K562 (cell line): ENCODE measurements around the gene ANAPC13. TPM values are rescaled to one million over a fixed set of nuclear protein-coding genes. Genes with fewer than 3 reads are reported as not detected.

Experiments
- ATAC-seq: fragments of 200-7000 bp; cut with Tn5 transposase; 3 replicates; pipeline ENCODE4 v1.9.1; 2020; ENCODE audit warnings: moderate library complexity
- BruUV-seq: library from RNA; stranded (reverse); fragments of 400-500 nt; replicated peaks from 2 replicates; lab custom pipeline; 2021; lab: Mats Ljungman, UMichigan
- CTCF ChIA-PET: fragments of 300-600 bp; formaldehyde crosslinking; extraction: SDS; loops from one replicate; lab custom pipeline; 2021; ENCODE audit warnings: low intra/inter-chr PET ratio; lab: Yijun Ruan, JAX
- POLR2A ChIA-PET: fragments of 300-600, 350-650 bp; sonication (Branson Sonifier 250); formaldehyde crosslinking; extraction: SDS; loops from one replicate; lab custom pipeline; 2021; ENCODE audit warnings: antibody characterized with exemption, inconsistent platforms; lab: Yijun Ruan, JAX
- DNase-seq, 4 experiments: peaks; one replicate each; pipeline versions ENCODE4 v3.0.0 to v3.0.0-alpha.2; 2011 to 2018; ENCODE audit warnings: low spot score in 3 of 4, mixed read lengths in 3 of 4; ENCODE audit errors: extremely low read depth in 1 of 4
- FAIRE-seq: peaks from 2 replicates; lab custom pipeline; 2011; peaks lifted over from hg19 to GRCh38; lab: Jason Lieb, UNC
- H2AFZ ChIP-seq: 2 replicates; pipeline ENCODE4 v1.6.0; 2011; ENCODE audit warnings: low read depth, low read length, control low read depth, inconsistent platforms
- H3K27ac ChIP-seq: fragments of 200-600 bp; 3 replicates; pipeline ENCODE4 v1.8.0; 2011; ENCODE audit warnings: low read depth, mild to moderate bottlenecking, control low read depth, inconsistent platforms, low read length, moderate library complexity, mixed read lengths; ENCODE audit errors: extremely low read depth
- H3K27me3 ChIP-seq, 2 experiments: fragments of 300-600 bp in 1 of 2; 2 replicates in 1 of 2; 3 replicates in 1 of 2; pipeline versions ENCODE4 v1.6.0 to v1.8.0; 2011; ENCODE audit warnings: inconsistent platforms in 2 of 2, low read length in 2 of 2, mild to moderate bottlenecking in 1 of 2, mixed read lengths in 1 of 2, moderate library complexity in 1 of 2; ENCODE audit not compliant: control insufficient read depth in 2 of 2, insufficient read depth in 2 of 2
- H3K36me3 ChIP-seq: fragments of 300-600 bp; 3 replicates; pipeline ENCODE4 v1.8.0; 2011; ENCODE audit warnings: mild to moderate bottlenecking, low read length, inconsistent platforms; ENCODE audit not compliant: control insufficient read depth, insufficient read depth
- H3K4me1 ChIP-seq, 2 experiments: fragments of 200-600 bp in 1 of 2; replicated peaks in 1 of 2; 2 replicates in 1 of 2; 3 replicates in 1 of 2; pipeline versions ENCODE4 v1.5.1 to v1.8.0; 2011; ENCODE audit warnings: inconsistent platforms in 2 of 2, low read length in 2 of 2, mild to moderate bottlenecking in 1 of 2, mixed read lengths in 1 of 2, moderate library complexity in 1 of 2; ENCODE audit not compliant: control insufficient read depth in 2 of 2, insufficient read depth in 2 of 2
- H3K4me2 ChIP-seq: 2 replicates; pipeline ENCODE4 v1.6.1; 2011; ENCODE audit warnings: low read length, control low read depth, inconsistent platforms, mixed read lengths; ENCODE audit not compliant: insufficient read depth
- H3K4me3 ChIP-seq: fragments of 200-600 bp; sonication (generic), shearing (Covaris generic); 2 replicates; pipeline ENCODE4 v1.5.1; 2016; ENCODE audit warnings: control low read depth, inconsistent platforms
- H3K79me2 ChIP-seq: fragments of 200-600 bp; 3 replicates; pipeline ENCODE4 v1.8.0; 2011; ENCODE audit warnings: low read length, inconsistent platforms; ENCODE audit not compliant: control insufficient read depth, insufficient read depth
- H3K9ac ChIP-seq, 2 experiments: 2 replicates each; pipeline versions ENCODE4 v1.6.0 to v1.6.1; 2011; ENCODE audit warnings: low read depth in 2 of 2, low read length in 2 of 2, control low read depth in 1 of 2, inconsistent platforms in 1 of 2, mild to moderate bottlenecking in 1 of 2, mixed read lengths in 1 of 2; ENCODE audit not compliant: insufficient read depth in 1 of 2
- H3K9me1 ChIP-seq: one replicate; pipeline ENCODE4 v1.6.0; 2011; ENCODE audit warnings: inconsistent platforms, mild to moderate bottlenecking, low read length, moderate library complexity; ENCODE audit not compliant: control insufficient read depth, insufficient read depth
- H3K9me3 ChIP-seq: replicated peaks from 2 replicates; pipeline ENCODE4 v1.5.1; 2011; ENCODE audit warnings: low read depth, low read length, inconsistent platforms; ENCODE audit not compliant: control insufficient read depth, insufficient read depth
- H4K20me1 ChIP-seq: replicated peaks from 2 replicates; pipeline ENCODE4 v1.6.1; 2011; ENCODE audit warnings: low read length, inconsistent platforms, mixed read lengths; ENCODE audit not compliant: control insufficient read depth, insufficient read depth
- ATF7 ChIP-seq: fragments of 450-650 bp; IDR thresholded peaks from 2 replicates; pipeline ENCODE4 v1.7.1; 2014; ENCODE audit warnings: mild to moderate bottlenecking, moderate library complexity
- HIVEP1 ChIP-seq: fragments of 250-450 bp; sonication (Bioruptor Pico); IDR thresholded peaks from 2 replicates; pipeline ENCODE4 v1.4.0; 2020; ENCODE audit warnings: mild to moderate bottlenecking
- HMG20A ChIP-seq: fragments of 450-650 bp; formaldehyde crosslinking; conservative IDR thresholded peaks from 2 replicates; pipeline ENCODE4 v1.4.0; 2020; ENCODE audit warnings: mild to moderate bottlenecking, mixed read lengths
- ZNF354B ChIP-seq: fragments of 250-450 bp; sonication (Bioruptor Pico); IDR thresholded peaks from 2 replicates; pipeline ENCODE4 v1.4.0; 2020
- ZNF41 ChIP-seq: fragments of 250-450 bp; sonication (Bioruptor Pico); conservative IDR thresholded peaks from 2 replicates; pipeline ENCODE4 v1.4.0; 2020; ENCODE audit warnings: mild to moderate bottlenecking
- WGBS: fragments of 100-300 bp; shearing (Covaris generic); methylation state at CpG from one replicate; pipeline ENCODE4 v1.1.6; 2016; ENCODE audit warnings: low coverage, mixed read lengths; ENCODE audit not compliant: insufficient coverage; ENCODE audit errors: missing lambda C conversion rate; 5-methylcytosine and 5-hydroxymethylcytosine counted together
- in situ Hi-C: fragments of 300-500 bp; cut with MboI; formaldehyde crosslinking; loops from 4 replicates; pipeline ENCODE4 v1.15.0; 2018; ENCODE audit warnings: inconsistent platforms, mixed read lengths
- intact Hi-C: fragments of 100-400 bp; cut with micrococcal nuclease; formaldehyde crosslinking; loops from 2 replicates; pipeline ENCODE4 v1.14.2; 2022
- polyA plus RNA-seq, 8 experiments: library from polyadenylated mRNA; depleted of rRNA in 4 of 8; stranded (reverse) in 5 of 8; unstranded in 3 of 8; fragments of >200 nt; fragmentation: Nextera tagmentation in 2 of 8; fragmentation: Illumina TruSeq in 1 of 8; extraction: Ambion mirVana in 2 of 8; extraction: Trizol in 1 of 8; gene quantifications; 2 replicates each; pipeline versions ENCODE4 v1.2.1 to v1.2.3, GENCODE V29; 2011 to 2014; ENCODE audit warnings: inconsistent platforms in 1 of 8, missing spikeins in 1 of 8
- total RNA-seq, 7 experiments: library from RNA; depleted of rRNA in 6 of 7; stranded (reverse); fragments of >200 nt in 6 of 7; fragmentation: Illumina TruSeq in 2 of 7; extraction: Trizol in 2 of 7; gene quantifications; 2 replicates each; pipeline versions ENCODE4 v1.2.1 to v1.2.3, GENCODE V29; 2011 to 2021; ENCODE audit warnings: low replicate concordance in 1 of 7
- TF ChIP-seq, protein P1 (sequence below): sonication (generic); formaldehyde crosslinking; IDR thresholded peaks from 2 replicates; pipeline ENCODE4 v1.8.1; 2023; ENCODE audit warnings: mild to moderate bottlenecking, missing genetic modification reagents
- TF ChIP-seq, protein P2 (sequence below): fragments of 450-650 bp; conservative IDR thresholded peaks from 2 replicates; pipeline ENCODE4 v1.6.1; 2016; ENCODE audit warnings: missing genetic modification characterization, low read depth, mild to moderate bottlenecking, missing compliant biosample characterization, moderate library complexity
- TF ChIP-seq, protein P3 (sequence below): fragments of 450-650 bp; IDR thresholded peaks from 2 replicates; pipeline ENCODE4 v1.6.1; 2018; ENCODE audit warnings: mild to moderate bottlenecking, low read depth; ENCODE audit not compliant: partially characterized antibody
- TF ChIP-seq, protein P4 (sequence below): sonication (generic); formaldehyde crosslinking; IDR thresholded peaks from 2 replicates; pipeline ENCODE4 v1.8.0; 2022; ENCODE audit warnings: missing genetic modification reagents, mild to moderate bottlenecking, borderline replicate concordance
- TF ChIP-seq, protein P5 (sequence below): fragments of 250-450 bp; sonication (Bioruptor Pico); IDR thresholded peaks from 2 replicates; pipeline ENCODE4 v1.5.1; 2021; ENCODE audit warnings: mild to moderate bottlenecking
- TF ChIP-seq, protein P6 (sequence below): sonication (generic); formaldehyde crosslinking; IDR thresholded peaks from 2 replicates; pipeline ENCODE4 v1.8.1; 2022; ENCODE audit warnings: missing genetic modification reagents

The ANAPC13 gene
- total and polyA plus RNA-seq, 9 of the 15 experiments (the other 6 are each of a cell fraction or from before 2014, with no cell fraction given) = 48.5 to 238 (median 68.5) TPM

GRCh38 chr3:134476306-134476705, 9.5 kb downstream of the ANAPC13 start:
- BruUV-seq = no TSS peak
- Histone ChIP-seq H3K9me1 (no peaks in the 10 kb centered on the region), H3K27me3 (no peaks in the 10 kb centered on the region), H3K9me3 (no peaks in the 10 kb centered on the region), H2AFZ (no peak overlapping the region), H4K20me1 (no peaks in the 10 kb centered on the region), H3K79me2 (no peaks in the 10 kb centered on the region), H3K4me3 (no peak overlapping the region), H3K27ac (no peak overlapping the region), H3K36me3 (peaks cover 47% of the 10 kb centered on the region), H3K4me2 (no peak overlapping the region), H3K4me1 (no peaks in the 10 kb centered on the region), H3K9ac (no peak overlapping the region)
- in situ Hi-C loops (loop anchor here (10.0 to 25.0 kb wide), 2 partner anchors 272 to 664 kb away; partner anchors contain the start of gene SRPRB), intact Hi-C loops (loop anchor here (10.0 kb wide), 1 partner anchor 82 kb away; no protein-coding TSS in a partner anchor)
- 80% methylated on average over 4 of the region's 4 CpGs for whole genome bisulfite sequencing
- DNase-seq = no peak
- FAIRE-seq = no peak
- ChIA-PET CTCF (interaction anchor here (0.6 kb wide), 1 partner anchor 264 kb away, joined by 3 read pairs; no protein-coding TSS in a partner anchor), POLR2A (interaction anchor here (1.6 kb wide), 1 partner anchor 8 kb away, joined by 5 read pairs; no protein-coding TSS in a partner anchor)
- no peak for ATAC-seq
- TF ChIP-seq ZNF354B (CRISPR knock-in tag) (no peak), ZNF41 (CRISPR knock-in tag) (no peak), ATF7 (no peak), HIVEP1 (CRISPR knock-in tag) (no peak), HMG20A (no peak)
- TF ChIP-seq, protein P1, sequence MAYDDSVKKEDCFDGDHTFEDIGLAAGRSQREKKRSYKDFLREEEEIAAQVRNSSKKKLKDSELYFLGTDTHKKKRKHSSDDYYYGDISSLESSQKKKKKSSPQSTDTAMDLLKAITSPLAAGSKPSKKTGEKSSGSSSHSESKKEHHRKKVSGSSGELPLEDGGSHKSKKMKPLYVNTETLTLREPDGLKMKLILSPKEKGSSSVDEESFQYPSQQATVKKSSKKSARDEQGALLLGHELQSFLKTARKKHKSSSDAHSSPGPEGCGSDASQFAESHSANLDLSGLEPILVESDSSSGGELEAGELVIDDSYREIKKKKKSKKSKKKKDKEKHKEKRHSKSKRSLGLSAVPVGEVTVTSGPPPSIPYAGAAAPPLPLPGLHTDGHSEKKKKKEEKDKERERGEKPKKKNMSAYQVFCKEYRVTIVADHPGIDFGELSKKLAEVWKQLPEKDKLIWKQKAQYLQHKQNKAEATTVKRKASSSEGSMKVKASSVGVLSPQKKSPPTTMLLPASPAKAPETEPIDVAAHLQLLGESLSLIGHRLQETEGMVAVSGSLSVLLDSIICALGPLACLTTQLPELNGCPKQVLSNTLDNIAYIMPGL (CRISPR knock-in tag) = no peak
- TF ChIP-seq, protein P2, sequence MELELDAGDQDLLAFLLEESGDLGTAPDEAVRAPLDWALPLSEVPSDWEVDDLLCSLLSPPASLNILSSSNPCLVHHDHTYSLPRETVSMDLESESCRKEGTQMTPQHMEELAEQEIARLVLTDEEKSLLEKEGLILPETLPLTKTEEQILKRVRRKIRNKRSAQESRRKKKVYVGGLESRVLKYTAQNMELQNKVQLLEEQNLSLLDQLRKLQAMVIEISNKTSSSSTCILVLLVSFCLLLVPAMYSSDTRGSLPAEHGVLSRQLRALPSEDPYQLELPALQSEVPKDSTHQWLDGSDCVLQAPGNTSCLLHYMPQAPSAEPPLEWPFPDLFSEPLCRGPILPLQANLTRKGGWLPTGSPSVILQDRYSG = no peak
- TF ChIP-seq, protein P3, sequence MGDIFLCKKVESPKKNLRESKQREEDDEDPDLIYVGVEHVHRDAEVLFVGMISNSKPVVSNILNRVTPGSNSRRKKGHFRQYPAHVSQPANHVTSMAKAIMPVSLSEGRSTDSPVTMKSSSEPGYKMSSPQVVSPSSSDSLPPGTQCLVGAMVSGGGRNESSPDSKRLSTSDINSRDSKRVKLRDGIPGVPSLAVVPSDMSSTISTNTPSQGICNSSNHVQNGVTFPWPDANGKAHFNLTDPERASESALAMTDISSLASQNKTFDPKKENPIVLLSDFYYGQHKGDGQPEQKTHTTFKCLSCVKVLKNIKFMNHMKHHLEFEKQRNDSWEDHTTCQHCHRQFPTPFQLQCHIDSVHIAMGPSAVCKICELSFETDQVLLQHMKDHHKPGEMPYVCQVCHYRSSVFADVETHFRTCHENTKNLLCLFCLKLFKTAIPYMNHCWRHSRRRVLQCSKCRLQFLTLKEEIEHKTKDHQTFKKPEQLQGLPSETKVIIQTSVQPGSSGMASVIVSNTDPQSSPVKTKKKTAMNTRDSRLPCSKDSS = no peak
- TF ChIP-seq, protein P4, sequence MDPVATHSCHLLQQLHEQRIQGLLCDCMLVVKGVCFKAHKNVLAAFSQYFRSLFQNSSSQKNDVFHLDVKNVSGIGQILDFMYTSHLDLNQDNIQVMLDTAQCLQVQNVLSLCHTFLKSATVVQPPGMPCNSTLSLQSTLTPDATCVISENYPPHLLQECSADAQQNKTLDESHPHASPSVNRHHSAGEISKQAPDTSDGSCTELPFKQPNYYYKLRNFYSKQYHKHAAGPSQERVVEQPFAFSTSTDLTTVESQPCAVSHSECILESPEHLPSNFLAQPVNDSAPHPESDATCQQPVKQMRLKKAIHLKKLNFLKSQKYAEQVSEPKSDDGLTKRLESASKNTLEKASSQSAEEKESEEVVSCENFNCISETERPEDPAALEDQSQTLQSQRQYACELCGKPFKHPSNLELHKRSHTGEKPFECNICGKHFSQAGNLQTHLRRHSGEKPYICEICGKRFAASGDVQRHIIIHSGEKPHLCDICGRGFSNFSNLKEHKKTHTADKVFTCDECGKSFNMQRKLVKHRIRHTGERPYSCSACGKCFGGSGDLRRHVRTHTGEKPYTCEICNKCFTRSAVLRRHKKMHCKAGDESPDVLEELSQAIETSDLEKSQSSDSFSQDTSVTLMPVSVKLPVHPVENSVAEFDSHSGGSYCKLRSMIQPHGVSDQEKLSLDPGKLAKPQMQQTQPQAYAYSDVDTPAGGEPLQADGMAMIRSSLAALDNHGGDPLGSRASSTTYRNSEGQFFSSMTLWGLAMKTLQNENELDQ (CRISPR knock-in tag) = no peak
- TF ChIP-seq, protein P5, sequence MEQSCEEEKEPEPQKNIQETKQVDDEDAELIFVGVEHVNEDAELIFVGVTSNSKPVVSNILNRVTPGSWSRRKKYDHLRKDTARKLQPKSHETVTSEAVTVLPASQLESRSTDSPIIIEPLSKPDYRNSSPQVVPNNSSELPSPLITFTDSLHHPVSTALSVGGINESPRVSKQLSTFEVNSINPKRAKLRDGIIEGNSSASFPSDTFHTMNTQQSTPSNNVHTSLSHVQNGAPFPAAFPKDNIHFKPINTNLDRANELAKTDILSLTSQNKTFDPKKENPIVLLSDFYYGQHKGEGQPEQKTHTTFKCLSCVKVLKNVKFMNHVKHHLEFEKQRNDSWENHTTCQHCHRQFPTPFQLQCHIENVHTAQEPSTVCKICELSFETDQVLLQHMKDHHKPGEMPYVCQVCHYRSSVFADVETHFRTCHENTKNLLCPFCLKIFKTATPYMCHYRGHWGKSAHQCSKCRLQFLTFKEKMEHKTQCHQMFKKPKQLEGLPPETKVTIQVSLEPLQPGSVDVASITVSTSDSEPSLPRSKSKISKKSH (CRISPR knock-in tag) = no peak
- TF ChIP-seq, protein P6, sequence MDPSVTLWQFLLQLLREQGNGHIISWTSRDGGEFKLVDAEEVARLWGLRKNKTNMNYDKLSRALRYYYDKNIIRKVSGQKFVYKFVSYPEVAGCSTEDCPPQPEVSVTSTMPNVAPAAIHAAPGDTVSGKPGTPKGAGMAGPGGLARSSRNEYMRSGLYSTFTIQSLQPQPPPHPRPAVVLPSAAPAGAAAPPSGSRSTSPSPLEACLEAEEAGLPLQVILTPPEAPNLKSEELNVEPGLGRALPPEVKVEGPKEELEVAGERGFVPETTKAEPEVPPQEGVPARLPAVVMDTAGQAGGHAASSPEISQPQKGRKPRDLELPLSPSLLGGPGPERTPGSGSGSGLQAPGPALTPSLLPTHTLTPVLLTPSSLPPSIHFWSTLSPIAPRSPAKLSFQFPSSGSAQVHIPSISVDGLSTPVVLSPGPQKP (CRISPR knock-in tag) = no peak
